ENCODE results near the gene BPI. TPM values are rescaled to one million over a fixed set of nuclear protein-coding genes. Genes with fewer than 3 reads are reported as not detected.

BPI gene
- total RNA-seq, 1 experiment from 2014 or later, result not detected

- H2AK5ac ChIP-seq (ENCODE audit: insufficient read length, low read length), result no peak overlapping the region
Measured at GRCh38 chr20:38363004-38363747, 59.2 kb downstream of the BPI start.

More at GRCh38 chr20:38363004-38363747, 59.2 kb downstream of the BPI start:
- no peaks in the 10 kb centered on the region for H3K27me3 ChIP-seq (ENCODE audit: insufficient read depth, low read length)
- H3K14ac ChIP-seq (ENCODE audit: insufficient read depth, low read length), result no peak overlapping the region
- no peak overlapping the region for H3K56ac ChIP-seq (ENCODE audit: insufficient read length, low read depth, low read length)
- no peak overlapping the region for H3K23ac ChIP-seq (ENCODE audit: insufficient read length, low read depth, low read length)
- no peaks in the 10 kb centered on the region for H3K79me2 ChIP-seq (ENCODE audit: insufficient read depth, low read length)
- no peak for DNase-seq
- H4K5ac ChIP-seq (ENCODE audit: insufficient read length, low read depth, low read length), result no peak overlapping the region
- no peaks in the 10 kb centered on the region for H3K9me3 ChIP-seq (ENCODE audit: control insufficient read depth, low read depth, low read length)
- H4K91ac ChIP-seq (ENCODE audit: insufficient read length, low read depth, low read length), result no peak overlapping the region
- Mint-ChIP-seq H3K27ac (0 out of 7 replicates have a peak overlapping the region, but pooled peaks of 1 of the 3 experiments have one; percentile 42), H3K36me3 (ENCODE audit: insufficient read depth in 1 of 3, low read depth in 3 of 3) (no peaks in the 10 kb centered on the region), H3K4me1 (peaks cover 0 to 4% of the 10 kb centered on the region in 2 experiments; a peak in 2 of 4 replicates), H3K4me3 (no peak overlapping the region), H3K27me3 (ENCODE audit: low read depth) (no peaks in the 10 kb centered on the region), H3K9me3 (no peaks in the 10 kb centered on the region)
- WGBS (ENCODE audit: extremely low coverage, insufficient read length, low lambda C conversion rate), result no CpG with 5 or more reads among the region's 8 CpGs
- no peaks in the 10 kb centered on the region for H3K79me1 ChIP-seq (ENCODE audit: insufficient read depth, low read depth, low read length, poor library complexity, severe bottlenecking)
- H3K9ac ChIP-seq (ENCODE audit: extremely low read depth, insufficient read length, low read length), result no peak overlapping the region
- no peaks in the 10 kb centered on the region for H3K4me1 ChIP-seq (ENCODE audit: insufficient read depth, low read length)
- H3K4ac ChIP-seq (ENCODE audit: low read depth, low read length), result no peak overlapping the region
- no peak overlapping the region for H3T11ph ChIP-seq (ENCODE audit: low read length)
- H2BK5ac ChIP-seq (ENCODE audit: insufficient read length, low read length), result no peak overlapping the region
- H4K8ac ChIP-seq (replicated peaks; ENCODE audit: insufficient read length, low read depth, low read length), result no peak overlapping the region
- no peak for TF ChIP-seq CTCF (conservative IDR thresholded peaks at IDR 0.05)
- H2BK15ac ChIP-seq (ENCODE audit: low read depth, low read length), result no peak overlapping the region
- H4K20me1 ChIP-seq (ENCODE audit: control insufficient read depth, insufficient read depth, insufficient read length), result no peaks in the 10 kb centered on the region
- H2BK12ac ChIP-seq (ENCODE audit: insufficient read length, low read depth, low read length), result no peak overlapping the region
- no peak overlapping the region for H3K27ac ChIP-seq (ENCODE audit: insufficient read length, low read depth, low read length)
- H3K23me2 ChIP-seq (ENCODE audit: insufficient read length, low read depth, low read length, poor library complexity, severe bottlenecking), result no peaks in the 10 kb centered on the region
- H2BK120ac ChIP-seq (ENCODE audit: low read depth, low read length, poor library complexity, severe bottlenecking), result no peak overlapping the region
- no peak overlapping the region for H2BK20ac ChIP-seq (ENCODE audit: low read depth, low read length, poor library complexity, severe bottlenecking)
- no peak overlapping the region for H2AFZ ChIP-seq (ENCODE audit: low read length)
- H3K4me2 ChIP-seq (ENCODE audit: insufficient read depth, insufficient read length, low read length), result no peak overlapping the region
- H3K18ac ChIP-seq (ENCODE audit: insufficient read length, low read depth, low read length), result no peak overlapping the region
